Nephron progenitor cell (in vitro differentiated cells): Measurements from ENCODE around the gene SSTR4.

Experiments
- DNase-seq: peaks from one replicate; pipeline ENCODE4 v3.0.0; 2021
- H3K27ac Mint-ChIP-seq: 2 replicates; pipeline ENCODE4 v1.8.0; 2021; ENCODE audit warnings: mild to moderate bottlenecking, moderate library complexity, mixed read lengths
- H3K27me3 Mint-ChIP-seq: 2 replicates; pipeline ENCODE4 v1.8.0; 2021; ENCODE audit warnings: mild to moderate bottlenecking, low read depth, mixed read lengths; ENCODE audit not compliant: poor library complexity
- H3K36me3 Mint-ChIP-seq: 2 replicates; pipeline ENCODE4 v1.8.0; 2021; ENCODE audit warnings: low read depth, mixed read lengths
- H3K4me1 Mint-ChIP-seq: 2 replicates; pipeline ENCODE4 v1.8.0; 2021; ENCODE audit warnings: mixed read lengths
- H3K4me3 Mint-ChIP-seq: 2 replicates; pipeline ENCODE4 v1.8.0; 2021; ENCODE audit warnings: mild to moderate bottlenecking, moderate library complexity, mixed read lengths
- H3K9me3 Mint-ChIP-seq: 2 replicates; pipeline ENCODE4 v1.8.0; 2021; ENCODE audit warnings: mild to moderate bottlenecking, moderate library complexity, mixed read lengths
- TF ChIP-seq, protein P1 (sequence below): fragments of 200-600 bp; sonication (generic); IDR thresholded peaks from 2 replicates; pipeline ENCODE4 v1.5.0; 2021; ENCODE audit warnings: antibody characterized with exemption

SSTR4 gene

DNA sequence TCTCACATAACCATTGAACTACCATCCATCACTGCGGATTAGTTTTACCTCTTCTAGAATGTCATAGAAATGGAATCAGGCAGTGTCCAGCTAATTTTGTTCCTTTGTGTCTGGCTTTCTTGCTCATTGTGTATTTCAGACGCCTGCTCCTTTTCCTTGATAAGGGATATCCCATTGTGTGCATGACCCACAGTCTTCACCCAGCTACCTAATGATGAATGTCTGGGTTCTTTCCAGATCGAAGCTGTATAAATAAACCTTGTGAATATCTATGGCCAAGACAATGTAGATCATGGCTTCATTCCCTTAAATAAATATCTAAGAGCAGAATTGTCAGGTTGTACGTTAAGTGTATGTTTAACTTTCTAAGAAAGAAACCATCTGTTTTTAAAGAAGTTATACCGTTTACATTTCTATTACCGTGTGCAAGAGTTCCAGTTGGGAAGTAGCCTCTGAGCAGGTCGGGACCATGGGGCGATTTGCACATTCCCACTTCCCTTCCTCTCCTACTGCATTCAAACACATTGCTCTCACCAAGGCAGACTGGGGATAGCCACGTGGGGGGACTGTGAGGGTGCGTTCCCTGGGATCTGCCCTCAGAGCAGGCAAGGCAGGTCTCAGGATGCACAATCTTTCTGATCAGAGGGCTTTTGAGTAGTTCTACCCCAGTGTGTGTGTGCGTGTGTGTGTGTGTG is 37.9 kb downstream of the SSTR4 start:
- TF ChIP-seq, protein P1, sequence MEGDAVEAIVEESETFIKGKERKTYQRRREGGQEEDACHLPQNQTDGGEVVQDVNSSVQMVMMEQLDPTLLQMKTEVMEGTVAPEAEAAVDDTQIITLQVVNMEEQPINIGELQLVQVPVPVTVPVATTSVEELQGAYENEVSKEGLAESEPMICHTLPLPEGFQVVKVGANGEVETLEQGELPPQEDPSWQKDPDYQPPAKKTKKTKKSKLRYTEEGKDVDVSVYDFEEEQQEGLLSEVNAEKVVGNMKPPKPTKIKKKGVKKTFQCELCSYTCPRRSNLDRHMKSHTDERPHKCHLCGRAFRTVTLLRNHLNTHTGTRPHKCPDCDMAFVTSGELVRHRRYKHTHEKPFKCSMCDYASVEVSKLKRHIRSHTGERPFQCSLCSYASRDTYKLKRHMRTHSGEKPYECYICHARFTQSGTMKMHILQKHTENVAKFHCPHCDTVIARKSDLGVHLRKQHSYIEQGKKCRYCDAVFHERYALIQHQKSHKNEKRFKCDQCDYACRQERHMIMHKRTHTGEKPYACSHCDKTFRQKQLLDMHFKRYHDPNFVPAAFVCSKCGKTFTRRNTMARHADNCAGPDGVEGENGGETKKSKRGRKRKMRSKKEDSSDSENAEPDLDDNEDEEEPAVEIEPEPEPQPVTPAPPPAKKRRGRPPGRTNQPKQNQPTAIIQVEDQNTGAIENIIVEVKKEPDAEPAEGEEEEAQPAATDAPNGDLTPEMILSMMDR: no peak
- DNase-seq: no peak
- peaks cover 13% of the 10 kb centered on the region for H3K4me1 Mint-ChIP-seq
- H3K9me3 Mint-ChIP-seq: no peaks in the 10 kb centered on the region
- H3K27me3 Mint-ChIP-seq: peaks cover 8% of the 10 kb centered on the region
- H3K4me3 Mint-ChIP-seq: no peak overlapping the region
- no peaks in the 10 kb centered on the region for H3K36me3 Mint-ChIP-seq
- H3K27ac Mint-ChIP-seq: no peak overlapping the region

DNA sequence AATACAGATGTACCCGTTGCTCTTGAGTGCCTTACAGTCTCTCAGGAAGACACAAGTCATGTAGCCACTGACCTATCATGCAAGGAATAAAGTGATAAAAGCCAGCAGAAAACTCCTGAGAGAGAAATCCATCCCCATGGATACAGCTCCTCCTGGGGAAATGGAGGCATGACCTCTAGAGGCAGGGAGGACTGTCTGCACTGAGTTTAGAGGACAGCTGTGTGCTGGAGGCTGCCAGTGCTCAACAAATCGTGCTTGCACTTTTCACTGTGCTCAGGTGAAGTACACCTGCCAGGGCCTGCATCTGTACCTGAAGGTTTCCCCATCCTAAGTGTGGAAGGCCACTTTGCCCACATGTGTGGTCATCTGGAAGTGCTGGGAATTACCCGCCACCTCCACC is 38.9 kb downstream of the SSTR4 start:
- Mint-ChIP-seq H3K4me3 (no peak overlapping the region), H3K36me3 (no peaks in the 10 kb centered on the region), H3K27me3 (peaks cover 7% of the 10 kb centered on the region), H3K27ac (no peak overlapping the region), H3K9me3 (no peaks in the 10 kb centered on the region), H3K4me1 (peaks cover 13% of the 10 kb centered on the region)
- TF ChIP-seq, protein P1: no peak
- no peak for DNase-seq

DNA sequence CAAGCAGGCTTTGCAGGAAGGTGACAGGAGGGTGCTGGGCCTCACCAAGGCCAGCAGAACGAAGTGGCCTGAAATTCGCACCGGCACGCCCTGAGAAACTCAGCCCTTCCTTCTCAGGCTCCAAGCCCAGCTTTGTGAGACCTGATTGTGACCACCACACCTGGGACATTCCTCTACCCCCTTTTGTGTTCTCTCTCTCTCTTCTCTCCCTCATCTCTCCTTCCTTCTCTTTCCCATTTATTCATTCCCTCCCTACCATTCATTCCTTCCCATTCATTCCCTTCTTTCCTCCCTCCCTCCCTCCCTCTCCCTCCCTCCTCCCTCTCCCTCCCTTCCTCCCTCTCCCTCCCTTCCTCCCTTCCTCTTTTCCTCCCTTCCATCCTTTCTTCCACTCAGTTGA is 42.2 kb downstream of the SSTR4 start:
- TF ChIP-seq, protein P1: no peak
- no peak for DNase-seq
- Mint-ChIP-seq H3K4me3 (no peak overlapping the region), H3K36me3 (no peaks in the 10 kb centered on the region), H3K27me3 (peaks cover 8% of the 10 kb centered on the region), H3K27ac (no peak overlapping the region), H3K4me1 (peaks cover 12% of the 10 kb centered on the region), H3K9me3 (no peaks in the 10 kb centered on the region)

DNA sequence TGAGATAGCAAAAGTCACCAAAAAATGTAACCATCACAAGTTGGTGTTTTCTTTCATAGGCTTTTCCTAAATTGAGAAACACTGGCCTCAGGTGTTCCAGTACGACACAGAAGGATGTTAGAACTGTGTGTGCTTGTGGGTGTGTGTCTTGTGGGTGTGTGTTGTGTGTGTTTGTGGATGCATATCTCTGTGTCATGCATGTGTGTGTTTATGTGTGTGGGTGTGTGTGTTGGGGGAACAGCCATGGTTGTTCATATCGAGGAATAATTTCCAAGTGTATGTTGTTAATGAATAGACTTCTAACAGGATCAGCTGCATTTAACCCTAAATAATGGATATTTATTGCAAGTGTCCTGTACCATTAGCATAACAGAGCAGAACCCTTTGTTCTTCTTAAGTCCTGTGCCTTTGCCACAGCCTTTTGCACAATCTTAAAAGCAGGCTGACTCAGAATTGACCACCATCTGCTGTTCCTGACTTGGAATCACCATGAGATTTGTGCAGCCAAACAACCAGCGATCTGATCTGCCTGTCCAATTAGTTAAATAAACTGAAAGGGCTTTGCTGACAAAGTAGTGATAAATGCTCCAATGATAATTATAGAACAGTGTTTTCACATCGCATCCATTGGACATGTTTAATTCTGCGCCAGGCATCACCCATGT is 43.4 kb downstream of the SSTR4 start:
- H3K9me3 Mint-ChIP-seq: no peaks in the 10 kb centered on the region
- DNase-seq: no peak
- H3K36me3 Mint-ChIP-seq: no peaks in the 10 kb centered on the region
- H3K4me1 Mint-ChIP-seq: peaks cover 16% of the 10 kb centered on the region
- H3K27ac Mint-ChIP-seq: no peak overlapping the region
- no peak overlapping the region for H3K4me3 Mint-ChIP-seq
- TF ChIP-seq, protein P1: no peak
- peaks cover 8% of the 10 kb centered on the region for H3K27me3 Mint-ChIP-seq

DNA sequence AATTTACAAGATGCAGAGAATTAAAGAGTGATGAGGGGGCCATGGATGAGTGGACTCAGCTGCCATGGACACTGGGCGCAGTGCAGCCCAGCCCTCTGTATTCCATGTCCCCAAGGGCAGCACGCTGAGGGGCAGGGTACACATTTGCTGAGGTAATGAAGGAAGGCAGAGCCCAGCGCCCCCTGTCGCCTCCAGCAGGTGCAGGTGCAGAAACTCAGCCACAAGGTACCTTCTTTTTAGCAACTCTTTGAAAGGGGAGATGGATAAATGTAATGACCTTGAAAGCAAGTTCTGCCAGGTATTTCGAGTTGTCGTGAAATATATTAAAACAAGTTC is 43.9 kb downstream of the SSTR4 start:
- Mint-ChIP-seq H3K4me1 (peaks cover 18% of the 10 kb centered on the region), H3K27me3 (peaks cover 8% of the 10 kb centered on the region), H3K4me3 (no peak overlapping the region), H3K36me3 (no peaks in the 10 kb centered on the region), H3K9me3 (no peaks in the 10 kb centered on the region), H3K27ac (no peak overlapping the region)
- TF ChIP-seq, protein P1: peak; percentile 43
- no peak for DNase-seq

DNA sequence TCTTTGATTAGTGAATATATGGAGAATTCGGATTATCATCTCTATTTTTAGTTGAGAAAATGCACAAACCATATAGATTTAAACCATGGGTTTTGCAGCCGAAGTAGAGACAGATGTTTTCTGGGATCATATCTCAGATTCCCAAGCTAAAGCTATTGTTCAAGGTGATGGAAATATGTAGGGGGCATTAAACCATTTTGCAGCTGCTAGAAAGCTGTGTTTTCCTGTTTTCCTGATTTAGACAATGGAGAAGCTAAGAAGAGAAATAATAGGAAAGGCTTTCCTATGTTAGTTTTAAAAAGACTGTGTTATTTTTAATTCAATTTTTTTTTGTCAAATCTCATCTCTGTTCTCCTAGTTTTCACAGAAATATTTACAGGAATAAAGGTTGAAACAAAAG is 44.8 kb downstream of the SSTR4 start:
- Mint-ChIP-seq H3K4me1 (peaks cover 18% of the 10 kb centered on the region), H3K36me3 (no peaks in the 10 kb centered on the region), H3K9me3 (no peaks in the 10 kb centered on the region), H3K27me3 (peaks cover 8% of the 10 kb centered on the region), H3K4me3 (no peak overlapping the region), H3K27ac (no peak overlapping the region)
- TF ChIP-seq, protein P1: no peak
- DNase-seq: no peak
